Caco-2 (cell line): ENCODE measurements around the gene SHROOM3. TPM values are rescaled to one million over a fixed set of nuclear protein-coding genes. Genes with fewer than 3 reads are reported as not detected.

Experiments
- BruUV-seq: library from RNA; stranded (reverse); fragments of 400-500 nt; replicated peaks from 2 replicates; lab custom pipeline; 2021; lab: Mats Ljungman, UMichigan
- CTCF ChIA-PET: fragments of 300-600 bp; sonication (Branson Sonifier 250); formaldehyde crosslinking; loops from one replicate; lab custom pipeline; 2022; ENCODE audit warnings: antibody characterized with exemption; lab: Charles Lee
- POLR2A ChIA-PET: fragments of 300-600 bp; sonication (Branson Sonifier 250); formaldehyde crosslinking; loops from one replicate; lab custom pipeline; 2022; ENCODE audit warnings: antibody characterized with exemption; lab: Charles Lee
- DNase-seq, 2 experiments: peaks; one replicate each; pipeline versions ENCODE4 v3.0.0 to v3.0.0-alpha.2; 2020 to 2022
- H3K27me3 ChIP-seq: replicated peaks from 2 replicates; pipeline ENCODE4 v1.6.0; 2011; ENCODE audit warnings: low read length; ENCODE audit not compliant: control insufficient read depth, insufficient read depth
- H3K36me3 ChIP-seq: 2 replicates; pipeline ENCODE4 v1.5.1; 2011; ENCODE audit warnings: low read length; ENCODE audit not compliant: control insufficient read depth, insufficient read depth
- H3K4me1 ChIP-seq: fragments of 250-450 bp; sonication (Bioruptor Pico); 2 replicates; pipeline ENCODE4 v1.5.1; 2020; ENCODE audit warnings: mild to moderate bottlenecking
- H3K4me3 ChIP-seq: 2 replicates; pipeline ENCODE4 v1.5.1; 2011; ENCODE audit warnings: low read depth, mild to moderate bottlenecking, control low read depth, low read length
- H3K9me3 ChIP-seq: fragments of 250-450 bp; sonication (Bioruptor Pico); 2 replicates; pipeline ENCODE4 v1.5.1; 2020; ENCODE audit warnings: mild to moderate bottlenecking, moderate library complexity
- H3K27ac Mint-ChIP-seq: one replicate; pipeline ENCODE4 v1.8.0; 2022; ENCODE audit warnings: mixed read lengths; ENCODE audit not compliant: unreplicated experiment
- H3K27me3 Mint-ChIP-seq: one replicate; pipeline ENCODE4 v1.8.0; 2022; ENCODE audit warnings: mixed read lengths; ENCODE audit not compliant: insufficient read depth, unreplicated experiment
- H3K36me3 Mint-ChIP-seq: one replicate; pipeline ENCODE4 v1.8.0; 2022; ENCODE audit warnings: mild to moderate bottlenecking, mixed read lengths; ENCODE audit not compliant: insufficient read depth, unreplicated experiment
- H3K4me1 Mint-ChIP-seq: one replicate; pipeline ENCODE4 v1.8.0; 2022; ENCODE audit warnings: low read depth, mixed read lengths; ENCODE audit not compliant: unreplicated experiment
- H3K4me3 Mint-ChIP-seq: one replicate; pipeline ENCODE4 v1.8.0; 2022; ENCODE audit warnings: mild to moderate bottlenecking, moderate library complexity, mixed read lengths; ENCODE audit not compliant: unreplicated experiment
- H3K9me3 Mint-ChIP-seq: one replicate; pipeline ENCODE4 v1.8.0; 2022; ENCODE audit warnings: mixed read lengths; ENCODE audit not compliant: unreplicated experiment
- intact Hi-C: fragments of 100-400 bp; cut with micrococcal nuclease; formaldehyde crosslinking; loops from one replicate; pipeline ENCODE4 v1.10.0; 2022; ENCODE audit not compliant: unreplicated experiment
- total RNA-seq: library from RNA; stranded (reverse); gene quantifications from 2 replicates; pipeline ENCODE4 v1.2.3, GENCODE V29; 2022
- TF ChIP-seq, protein P1 (sequence below), 2 experiments: fragments of 200-600 bp in 1 of 2; IDR thresholded peaks; 1 replicate in 1 of 2; 2 replicates in 1 of 2; pipeline versions ENCODE4 v1.5.1 to v1.8.0; 2011 to 2022; ENCODE audit warnings: antibody characterized with exemption in 1 of 2, control low read depth in 1 of 2, inconsistent platforms in 1 of 2, low read depth in 1 of 2, low read length in 1 of 2, mild to moderate bottlenecking in 1 of 2, moderate library complexity in 1 of 2; ENCODE audit not compliant: insufficient read depth in 1 of 2, severe bottlenecking in 1 of 2, unreplicated experiment in 1 of 2

Gene SHROOM3
- total RNA-seq, 1 experiment from 2014 or later = 16.3 TPM

- Mint-ChIP-seq H3K4me1 (no peaks in the 10 kb centered on the region), H3K27me3 (no peaks in the 10 kb centered on the region), H3K4me3 (no peak overlapping the region), H3K27ac (no peak overlapping the region), H3K9me3 (no peaks in the 10 kb centered on the region), H3K36me3 (peaks cover 10% of the 10 kb centered on the region)
- Histone ChIP-seq H3K27me3 (no peaks in the 10 kb centered on the region), H3K4me1 (no peaks in the 10 kb centered on the region), H3K36me3 (peaks cover 3% of the 10 kb centered on the region), H3K9me3 (no peaks in the 10 kb centered on the region), H3K4me3 (no peak overlapping the region)
- TF ChIP-seq, protein P1, sequence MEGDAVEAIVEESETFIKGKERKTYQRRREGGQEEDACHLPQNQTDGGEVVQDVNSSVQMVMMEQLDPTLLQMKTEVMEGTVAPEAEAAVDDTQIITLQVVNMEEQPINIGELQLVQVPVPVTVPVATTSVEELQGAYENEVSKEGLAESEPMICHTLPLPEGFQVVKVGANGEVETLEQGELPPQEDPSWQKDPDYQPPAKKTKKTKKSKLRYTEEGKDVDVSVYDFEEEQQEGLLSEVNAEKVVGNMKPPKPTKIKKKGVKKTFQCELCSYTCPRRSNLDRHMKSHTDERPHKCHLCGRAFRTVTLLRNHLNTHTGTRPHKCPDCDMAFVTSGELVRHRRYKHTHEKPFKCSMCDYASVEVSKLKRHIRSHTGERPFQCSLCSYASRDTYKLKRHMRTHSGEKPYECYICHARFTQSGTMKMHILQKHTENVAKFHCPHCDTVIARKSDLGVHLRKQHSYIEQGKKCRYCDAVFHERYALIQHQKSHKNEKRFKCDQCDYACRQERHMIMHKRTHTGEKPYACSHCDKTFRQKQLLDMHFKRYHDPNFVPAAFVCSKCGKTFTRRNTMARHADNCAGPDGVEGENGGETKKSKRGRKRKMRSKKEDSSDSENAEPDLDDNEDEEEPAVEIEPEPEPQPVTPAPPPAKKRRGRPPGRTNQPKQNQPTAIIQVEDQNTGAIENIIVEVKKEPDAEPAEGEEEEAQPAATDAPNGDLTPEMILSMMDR (IDR thresholded peaks at IDR 0.05; ENCODE audit: insufficient read depth in 1 of 2, low read depth in 1 of 2, low read length in 1 of 2, severe bottlenecking in 1 of 2, unreplicated experiment in 1 of 2) = no peak
- ChIA-PET POLR2A (no interaction called here), CTCF (no interaction called here)
- no TSS peak for BruUV-seq
- intact Hi-C loops = no loop called here
- no peak for DNase-seq
Observed at GRCh38 chr4:76741663-76742020, 306.6 kb downstream of the SHROOM3 start.

DNA sequence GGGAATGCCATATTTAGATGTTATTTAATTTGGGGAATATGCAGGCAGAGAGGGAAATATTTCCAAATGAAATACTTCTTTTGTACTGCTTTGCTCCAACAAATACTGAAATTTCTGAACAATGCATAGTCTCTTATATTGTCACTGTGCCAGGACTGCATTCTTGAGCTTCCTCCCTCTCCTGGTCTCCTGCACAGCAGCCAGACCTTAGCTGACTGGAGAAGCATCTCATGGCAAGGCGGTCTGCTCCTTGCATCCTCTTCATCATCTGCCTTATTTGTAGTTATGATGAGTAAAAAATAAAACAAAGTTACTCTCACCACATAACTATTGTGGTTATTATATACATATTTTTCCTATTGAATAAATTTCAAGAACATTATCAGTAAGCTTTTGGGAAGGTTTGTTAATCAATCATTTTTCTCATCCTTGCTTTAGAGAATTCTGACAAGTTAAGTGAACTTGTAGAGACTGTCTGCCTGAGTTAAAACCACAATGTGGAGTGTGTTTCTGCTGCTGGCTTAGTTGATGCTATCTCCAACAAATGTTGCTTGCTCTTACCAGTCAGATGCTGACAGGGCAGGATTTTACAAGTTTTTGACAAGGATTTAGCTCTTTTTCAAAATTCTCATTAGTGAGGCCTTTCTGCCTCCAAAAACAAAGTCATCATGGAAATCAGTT is 309.4 kb downstream of the SHROOM3 start:
- Mint-ChIP-seq H3K27me3 (no peaks in the 10 kb centered on the region), H3K36me3 (peaks cover 14% of the 10 kb centered on the region), H3K4me1 (peaks cover 9% of the 10 kb centered on the region), H3K27ac (no peak overlapping the region), H3K4me3 (no peak overlapping the region), H3K9me3 (no peaks in the 10 kb centered on the region)
- DNase-seq = no peak
- H3K4me1 ChIP-seq = 0 out of 2 replicates have a peak, but pooled peaks cover 3% of the 10 kb centered on the region
- POLR2A ChIA-PET = interaction anchor here (0.6 kb wide), 1 partner anchor 86 kb away, joined by 3 read pairs; no protein-coding TSS in a partner anchor
- CTCF ChIA-PET = no interaction called here
- BruUV-seq = no TSS peak
- intact Hi-C loops = no loop called here
- no peaks in the 10 kb centered on the region for H3K27me3 ChIP-seq
- H3K9me3 ChIP-seq = no peaks in the 10 kb centered on the region
- H3K4me3 ChIP-seq = no peak overlapping the region
- TF ChIP-seq, protein P1 (IDR thresholded peaks at IDR 0.05; ENCODE audit: insufficient read depth in 1 of 2, low read depth in 1 of 2, low read length in 1 of 2, severe bottlenecking in 1 of 2, unreplicated experiment in 1 of 2) = no peak
- H3K36me3 ChIP-seq = peaks cover 3% of the 10 kb centered on the region

DNA sequence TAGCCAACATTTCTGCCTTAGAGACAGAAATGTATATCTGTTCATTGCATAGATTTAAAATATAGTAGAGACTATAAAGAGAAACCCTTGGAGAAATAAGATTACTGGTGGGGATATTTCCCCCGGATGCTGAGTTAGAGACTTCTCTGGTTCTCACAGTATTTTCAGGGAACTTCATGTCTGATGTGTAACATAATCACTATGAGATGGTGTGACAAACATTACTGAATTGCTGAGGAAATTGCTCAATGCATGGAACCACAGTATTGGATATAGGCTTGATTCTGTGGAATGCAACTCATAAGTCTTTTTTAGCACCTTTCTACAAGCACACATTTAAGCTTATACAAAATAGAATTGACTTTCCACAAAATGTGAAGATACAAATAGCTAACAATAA is 310.2 kb downstream of the SHROOM3 start:
- H3K9me3 ChIP-seq = no peaks in the 10 kb centered on the region
- ChIA-PET CTCF (interaction anchor here (1.1 kb wide), 1 partner anchor 240 kb away, joined by 3 read pairs; no protein-coding TSS in a partner anchor), POLR2A (no interaction called here)
- H3K4me1 Mint-ChIP-seq = peaks cover 9% of the 10 kb centered on the region
- intact Hi-C loops = loop anchor here (5.0 kb wide), 1 partner anchor 313 kb away; no protein-coding TSS in a partner anchor
- TF ChIP-seq, protein P1 (IDR thresholded peaks at IDR 0.05; ENCODE audit: insufficient read depth in 1 of 2, low read depth in 1 of 2, low read length in 1 of 2, severe bottlenecking in 1 of 2, unreplicated experiment in 1 of 2) = no peak
- no peak overlapping the region for H3K27ac Mint-ChIP-seq
- DNase-seq = no peak
- H3K27me3 Mint-ChIP-seq = no peaks in the 10 kb centered on the region
- 0 out of 2 replicates have a peak, but pooled peaks cover 3% of the 10 kb centered on the region for H3K4me1 ChIP-seq
- H3K27me3 ChIP-seq = no peaks in the 10 kb centered on the region
- no peak overlapping the region for H3K4me3 Mint-ChIP-seq
- H3K4me3 ChIP-seq = no peak overlapping the region
- peaks cover 22% of the 10 kb centered on the region for H3K36me3 Mint-ChIP-seq
- BruUV-seq = no TSS peak
- H3K36me3 ChIP-seq = no peaks in the 10 kb centered on the region
- no peaks in the 10 kb centered on the region for H3K9me3 Mint-ChIP-seq
